Measurements from ENCODE around the gene AKT1. TPM values are rescaled to one million over a fixed set of nuclear protein-coding genes. Genes with fewer than 3 reads are reported as not detected.
"Not testable (repeated sequence)": the region's sequence is repeated elsewhere in the genome, so short reads cannot be mapped to it uniquely, and the experiment has no call there.

AKT1 gene
- polyA plus RNA-seq, 12 donors = 133 to 212 (median 155) TPM; not detected in 1

- no peak for DNase-seq
Measured at GRCh38 chr14:104821971-104822608, 26.5 kb upstream of the AKT1 start.

GRCh38 chr14:104821229-104821945 lies 25.8 kb upstream of the AKT1 start:
- no peak for DNase-seq

GRCh38 chr14:104820669-104821228 lies 25.2 kb upstream of the AKT1 start:
- no peak for DNase-seq

- DNase-seq = no peak
Measured at GRCh38 chr14:104819361-104819781, 23.8 kb upstream of the AKT1 start.

GRCh38 chr14:104818714-104819161 lies 23.2 kb upstream of the AKT1 start:
- DNase-seq = no peak

GRCh38 chr14:104817930-104818713 lies 22.6 kb upstream of the AKT1 start:
- no peak for DNase-seq

GRCh38 chr14:104816616-104816884 lies 21.0 kb upstream of the AKT1 start:
- DNase-seq = no peak

- not testable (repeated sequence) for DNase-seq
Measured at GRCh38 chr14:104814701-104815100, 19.2 kb upstream of the AKT1 start.

- no peak for DNase-seq
Measured at GRCh38 chr14:104813286-104813685, 17.7 kb upstream of the AKT1 start.

- no peak for DNase-seq
Measured at GRCh38 chr14:104810316-104810715, 14.8 kb upstream of the AKT1 start.

GRCh38 chr14:104808456-104808855 lies 12.9 kb upstream of the AKT1 start:
- no peak for DNase-seq

GRCh38 chr14:104806625-104807465 lies 11.3 kb upstream of the AKT1 start:
- no peak for DNase-seq

- DNase-seq = no peak
Measured at GRCh38 chr14:104805941-104806624, 10.5 kb upstream of the AKT1 start.

GRCh38 chr14:104805326-104805678 lies 9.8 kb upstream of the AKT1 start:
- no peak for DNase-seq

- no peak for DNase-seq
Measured at GRCh38 chr14:104804481-104805325, 9.2 kb upstream of the AKT1 start.

GRCh38 chr14:104803912-104804410 lies 8.4 kb upstream of the AKT1 start:
- DNase-seq = no peak

- DNase-seq = no peak
Measured at GRCh38 chr14:104803280-104803911, 7.8 kb upstream of the AKT1 start.

GRCh38 chr14:104802394-104803184 lies 7.0 kb upstream of the AKT1 start:
- no peak for DNase-seq

Measured in muscle of arm (tissue), 12 donors.